ENCODE measurements around the gene HUNK.

HUNK gene

DNA sequence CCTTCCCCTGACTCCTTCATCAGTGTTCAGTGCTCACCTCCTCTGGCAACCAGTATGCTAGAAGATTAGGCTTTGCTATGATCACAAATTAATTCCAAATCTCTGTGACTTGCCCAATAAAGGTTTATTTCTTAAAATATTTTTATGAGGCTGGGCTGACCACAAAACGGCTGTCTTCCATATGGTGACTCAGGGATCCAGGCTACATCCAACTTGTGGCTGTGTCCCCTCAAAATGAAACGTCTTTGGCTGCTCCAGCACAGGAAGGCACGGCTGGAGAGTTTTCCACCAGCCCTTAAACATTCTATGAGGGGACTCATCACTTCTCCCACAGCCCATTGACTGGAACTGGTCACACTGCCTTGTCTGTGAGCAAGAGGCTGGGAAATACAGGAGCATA lies 131.5 kb downstream of the HUNK start:
- no peak overlapping the region for H3K4me3 ChIP-seq (ENCODE audit: low read depth, low read length)
- TF ChIP-seq, protein P1, sequence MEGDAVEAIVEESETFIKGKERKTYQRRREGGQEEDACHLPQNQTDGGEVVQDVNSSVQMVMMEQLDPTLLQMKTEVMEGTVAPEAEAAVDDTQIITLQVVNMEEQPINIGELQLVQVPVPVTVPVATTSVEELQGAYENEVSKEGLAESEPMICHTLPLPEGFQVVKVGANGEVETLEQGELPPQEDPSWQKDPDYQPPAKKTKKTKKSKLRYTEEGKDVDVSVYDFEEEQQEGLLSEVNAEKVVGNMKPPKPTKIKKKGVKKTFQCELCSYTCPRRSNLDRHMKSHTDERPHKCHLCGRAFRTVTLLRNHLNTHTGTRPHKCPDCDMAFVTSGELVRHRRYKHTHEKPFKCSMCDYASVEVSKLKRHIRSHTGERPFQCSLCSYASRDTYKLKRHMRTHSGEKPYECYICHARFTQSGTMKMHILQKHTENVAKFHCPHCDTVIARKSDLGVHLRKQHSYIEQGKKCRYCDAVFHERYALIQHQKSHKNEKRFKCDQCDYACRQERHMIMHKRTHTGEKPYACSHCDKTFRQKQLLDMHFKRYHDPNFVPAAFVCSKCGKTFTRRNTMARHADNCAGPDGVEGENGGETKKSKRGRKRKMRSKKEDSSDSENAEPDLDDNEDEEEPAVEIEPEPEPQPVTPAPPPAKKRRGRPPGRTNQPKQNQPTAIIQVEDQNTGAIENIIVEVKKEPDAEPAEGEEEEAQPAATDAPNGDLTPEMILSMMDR (IDR thresholded peaks at IDR 0.05; ENCODE audit: borderline replicate concordance, insufficient read depth, low read depth, low read length): no peak

DNA sequence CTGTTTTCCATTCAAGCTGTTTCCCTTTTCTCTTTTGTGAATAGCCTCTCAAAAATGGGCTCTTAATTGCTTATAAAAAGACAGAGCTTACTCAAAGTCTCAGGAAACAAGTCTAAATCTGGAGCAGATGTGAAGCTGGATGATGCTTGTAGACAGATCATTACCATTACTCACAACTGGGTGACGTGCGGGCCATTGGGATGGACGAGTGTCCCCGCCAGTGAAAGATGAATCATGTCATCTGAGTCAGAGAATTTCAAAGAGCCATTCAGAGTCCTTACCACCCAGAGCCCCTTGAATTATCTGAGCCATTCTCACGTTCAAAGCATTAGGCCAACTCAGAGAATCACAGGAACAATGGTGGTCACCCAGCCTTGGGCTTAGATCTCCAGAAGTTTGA lies 134.6 kb downstream of the HUNK start:
- TF ChIP-seq, protein P1 (IDR thresholded peaks at IDR 0.05; ENCODE audit: borderline replicate concordance, insufficient read depth, low read depth, low read length): no peak
- H3K4me3 ChIP-seq (ENCODE audit: low read depth, low read length): no peak overlapping the region

DNA sequence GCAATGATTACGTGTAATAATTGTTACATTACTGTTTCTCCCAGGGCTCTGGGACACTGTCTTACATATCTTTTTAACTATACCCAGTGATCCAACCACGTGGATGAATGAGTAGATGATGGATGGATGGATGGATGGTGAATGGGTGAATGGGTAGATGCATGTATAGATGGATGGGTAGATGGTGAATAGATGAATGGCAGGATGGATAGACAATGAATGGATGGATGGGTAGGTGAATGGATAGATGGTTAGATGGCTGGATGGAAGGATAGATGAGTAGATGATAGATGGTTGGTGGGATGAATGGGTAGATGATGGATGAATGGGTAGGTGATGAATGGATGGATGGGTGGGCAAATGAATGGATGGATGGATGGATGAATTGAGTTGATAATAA lies 135.9 kb downstream of the HUNK start:
- TF ChIP-seq, protein P1 (IDR thresholded peaks at IDR 0.05; ENCODE audit: borderline replicate concordance, insufficient read depth, low read depth, low read length): no peak
- no peak overlapping the region for H3K4me3 ChIP-seq (ENCODE audit: low read depth, low read length)

DNA sequence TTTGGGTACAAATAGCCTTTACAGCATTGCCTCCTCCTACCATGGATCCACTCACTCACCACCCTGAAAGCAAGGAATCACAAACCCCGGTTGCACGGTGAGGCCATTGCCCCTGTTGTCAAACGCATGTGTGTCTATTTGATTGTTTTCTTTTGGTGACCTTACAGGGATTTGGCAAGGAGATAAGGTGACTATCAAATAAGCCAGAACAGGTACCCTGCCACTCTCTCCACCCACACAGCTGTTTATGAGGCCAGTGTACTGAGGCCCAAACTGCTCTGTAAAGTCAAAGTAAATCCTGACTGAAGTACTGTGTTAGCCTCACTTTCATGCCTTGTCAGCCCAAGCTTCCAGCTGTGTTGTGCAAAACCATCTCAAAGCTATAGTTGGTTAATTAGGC lies 136.4 kb downstream of the HUNK start:
- TF ChIP-seq, protein P1 (IDR thresholded peaks at IDR 0.05; ENCODE audit: borderline replicate concordance, insufficient read depth, low read depth, low read length): no peak
- H3K4me3 ChIP-seq (ENCODE audit: low read depth, low read length): no peak overlapping the region

DNA sequence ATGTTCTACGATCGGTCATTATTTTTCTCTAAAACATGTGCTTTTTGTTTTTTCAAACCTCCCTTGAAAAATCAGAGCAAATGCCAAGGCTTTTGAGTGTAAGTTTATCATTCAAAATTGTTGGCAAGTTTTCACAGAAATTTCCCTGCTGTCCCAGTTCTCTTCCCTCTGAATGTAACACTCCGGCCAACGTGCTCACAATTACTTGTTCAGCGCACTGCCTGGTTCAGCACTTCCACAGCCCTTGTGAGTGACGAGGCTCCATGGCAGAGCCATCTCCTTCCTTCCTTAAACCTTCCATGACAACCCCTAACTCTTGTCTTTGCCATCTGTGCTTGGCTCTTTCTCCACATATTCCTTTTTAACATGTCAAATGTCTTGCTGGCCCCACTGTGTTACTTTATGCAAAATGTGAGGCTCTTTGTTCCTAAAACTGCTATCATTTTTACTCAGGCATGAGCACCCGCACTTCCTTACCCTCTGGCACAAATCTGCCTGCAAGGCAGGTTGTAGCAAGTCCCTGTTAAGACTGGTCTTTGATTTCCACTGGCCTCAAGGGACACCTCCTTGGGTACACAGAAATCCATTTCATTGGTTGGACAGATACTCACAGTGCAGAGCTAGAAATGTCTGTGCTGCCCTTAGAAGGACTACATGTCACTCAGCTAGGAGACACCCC lies 142.8 kb downstream of the HUNK start:
- H3K4me3 ChIP-seq (ENCODE audit: low read depth, low read length): no peak overlapping the region
- TF ChIP-seq, protein P1 (IDR thresholded peaks at IDR 0.05; ENCODE audit: borderline replicate concordance, insufficient read depth, low read depth, low read length): no peak

DNA sequence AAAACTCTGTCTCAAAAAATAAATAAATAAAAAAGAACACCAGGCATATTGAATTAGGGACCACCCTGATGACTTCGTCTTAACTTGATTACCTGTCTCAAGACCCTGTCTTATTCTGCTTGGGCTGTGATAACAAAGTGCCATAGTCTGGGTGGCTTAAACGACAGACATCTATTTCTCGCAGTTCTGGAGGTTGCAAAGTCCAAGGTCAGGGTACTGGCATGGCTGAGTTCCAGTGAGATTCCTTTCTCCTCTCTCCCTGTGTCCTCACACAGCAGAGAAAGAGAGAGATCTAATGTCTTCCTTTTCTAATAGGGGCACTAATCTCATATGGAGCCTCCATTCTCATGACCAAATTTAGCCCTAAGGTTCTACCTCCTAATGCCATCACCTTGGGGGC lies 145.6 kb downstream of the HUNK start:
- H3K4me3 ChIP-seq (ENCODE audit: low read depth, low read length): no peak overlapping the region
- TF ChIP-seq, protein P1 (IDR thresholded peaks at IDR 0.05; ENCODE audit: borderline replicate concordance, insufficient read depth, low read depth, low read length): no peak

DNA sequence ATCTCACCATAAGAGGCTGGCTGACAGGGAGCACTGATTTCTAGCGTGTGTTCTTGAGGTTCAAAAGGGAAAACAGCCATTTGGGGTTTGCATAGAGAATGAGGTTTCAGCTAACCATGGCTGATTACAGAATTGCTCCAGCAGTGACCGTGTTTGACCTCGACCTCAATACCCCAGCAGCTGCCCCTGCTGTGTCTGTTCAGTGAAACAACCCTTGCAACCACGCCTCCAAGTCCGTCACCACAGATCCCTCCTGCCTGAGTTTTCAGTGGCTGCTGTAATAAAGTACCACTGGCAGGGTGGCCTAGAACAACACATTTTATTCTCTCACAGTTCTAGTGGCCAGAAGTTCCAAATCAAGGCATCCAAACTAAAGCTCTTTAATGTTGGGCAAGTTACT lies 147.7 kb downstream of the HUNK start:
- TF ChIP-seq, protein P1 (IDR thresholded peaks at IDR 0.05; ENCODE audit: borderline replicate concordance, insufficient read depth, low read depth, low read length): no peak
- H3K4me3 ChIP-seq (ENCODE audit: low read depth, low read length): no peak overlapping the region

All from GM12875 (cell line).